ENCODE data around the gene ZIC1.

ZIC1 gene

DNA sequence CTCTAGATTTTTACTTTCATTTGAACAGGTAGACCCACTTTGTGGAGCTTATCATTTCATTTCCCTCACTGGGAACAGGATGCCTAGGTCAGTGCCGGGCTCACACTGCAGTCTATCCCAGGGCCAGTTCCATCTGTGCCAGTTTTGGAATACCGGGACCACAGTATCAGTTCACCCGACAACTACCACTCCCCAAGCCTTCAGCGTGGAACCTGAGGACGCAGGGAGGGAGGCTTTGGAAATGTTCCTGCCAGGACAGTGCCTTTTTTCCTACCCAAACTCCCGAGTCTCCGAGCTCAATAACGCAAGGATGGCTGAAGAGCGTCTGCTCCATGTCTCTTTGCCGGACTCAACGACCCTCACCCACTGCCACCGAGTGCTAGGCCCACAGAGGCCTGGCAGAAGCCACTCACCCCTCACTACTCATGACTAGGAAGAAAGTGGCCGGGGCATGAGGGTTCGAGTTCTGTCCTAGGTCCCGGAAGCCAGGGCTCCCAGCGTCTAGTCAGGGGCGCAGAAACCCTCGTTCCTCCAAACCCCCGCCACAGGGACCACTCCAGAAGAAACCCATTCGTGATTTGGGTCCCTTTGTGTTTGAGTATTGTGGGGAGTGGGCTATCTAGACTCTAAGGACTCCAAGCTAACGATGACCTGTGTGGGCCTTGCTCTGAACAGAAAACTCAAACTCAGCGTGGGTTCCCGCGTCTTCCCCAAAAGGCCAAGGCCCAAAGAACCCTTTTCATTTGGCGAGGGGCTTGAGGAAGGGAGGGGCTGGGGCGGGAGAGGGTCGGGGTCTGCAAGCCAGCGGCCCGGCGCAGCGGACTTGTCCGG lies 11.4 kb downstream of the ZIC1 start:
- H3K27ac Mint-ChIP-seq = peak overlapping the region; percentile 92 to 96 (median 93)
- TF ChIP-seq, protein P1, sequence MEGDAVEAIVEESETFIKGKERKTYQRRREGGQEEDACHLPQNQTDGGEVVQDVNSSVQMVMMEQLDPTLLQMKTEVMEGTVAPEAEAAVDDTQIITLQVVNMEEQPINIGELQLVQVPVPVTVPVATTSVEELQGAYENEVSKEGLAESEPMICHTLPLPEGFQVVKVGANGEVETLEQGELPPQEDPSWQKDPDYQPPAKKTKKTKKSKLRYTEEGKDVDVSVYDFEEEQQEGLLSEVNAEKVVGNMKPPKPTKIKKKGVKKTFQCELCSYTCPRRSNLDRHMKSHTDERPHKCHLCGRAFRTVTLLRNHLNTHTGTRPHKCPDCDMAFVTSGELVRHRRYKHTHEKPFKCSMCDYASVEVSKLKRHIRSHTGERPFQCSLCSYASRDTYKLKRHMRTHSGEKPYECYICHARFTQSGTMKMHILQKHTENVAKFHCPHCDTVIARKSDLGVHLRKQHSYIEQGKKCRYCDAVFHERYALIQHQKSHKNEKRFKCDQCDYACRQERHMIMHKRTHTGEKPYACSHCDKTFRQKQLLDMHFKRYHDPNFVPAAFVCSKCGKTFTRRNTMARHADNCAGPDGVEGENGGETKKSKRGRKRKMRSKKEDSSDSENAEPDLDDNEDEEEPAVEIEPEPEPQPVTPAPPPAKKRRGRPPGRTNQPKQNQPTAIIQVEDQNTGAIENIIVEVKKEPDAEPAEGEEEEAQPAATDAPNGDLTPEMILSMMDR (IDR thresholded peaks at IDR 0.05; ENCODE audit: unreplicated experiment in 3 of 3) = no peak
- peaks cover 100% of the 10 kb centered on the region for H3K27me3 Mint-ChIP-seq (ENCODE audit: low read depth)
- H3K4me3 Mint-ChIP-seq = peak overlapping the region; percentile 70 to 81 (median 77)
- H3K4me1 Mint-ChIP-seq = peaks cover 50% of the 10 kb centered on the region
- no peaks in the 10 kb centered on the region for H3K36me3 Mint-ChIP-seq (ENCODE audit: low read depth)
- H3K9me3 Mint-ChIP-seq = no peaks in the 10 kb centered on the region

DNA sequence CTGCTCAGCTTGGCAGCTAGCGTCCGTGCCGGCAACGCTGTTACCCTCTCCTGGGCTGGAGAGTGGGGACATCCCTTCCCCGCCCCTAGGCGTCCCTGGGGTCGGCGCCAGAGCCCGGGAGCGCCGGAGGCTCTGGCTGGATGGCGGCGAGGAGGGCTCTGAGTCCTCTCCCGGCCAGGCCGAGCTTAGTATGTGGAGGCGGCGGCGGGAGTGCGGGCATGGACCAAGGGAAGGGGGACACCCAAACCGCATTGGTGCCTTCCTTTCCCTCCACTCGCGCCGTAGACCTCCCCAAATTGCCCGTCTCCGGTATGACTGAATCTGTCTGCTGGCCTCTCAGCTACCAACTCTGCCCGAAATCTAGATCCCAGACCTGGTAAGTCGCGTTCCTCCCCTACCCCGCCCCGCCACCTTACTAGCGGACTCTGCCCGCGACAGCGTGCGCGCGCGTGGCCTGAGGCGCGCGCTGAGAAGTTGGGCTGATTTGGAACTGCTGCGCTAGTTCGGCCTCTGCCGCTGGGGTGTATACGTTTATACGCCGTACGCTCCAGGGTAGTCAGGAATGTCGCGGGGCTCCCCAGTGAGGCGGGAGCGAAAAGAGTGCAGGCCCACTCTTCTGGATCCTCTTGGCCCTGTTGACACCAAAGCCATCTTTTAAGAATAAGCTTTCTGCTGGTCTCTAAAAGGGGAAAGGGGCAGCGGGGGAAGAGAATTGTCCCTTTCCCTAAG lies 12.2 kb downstream of the ZIC1 start:
- Mint-ChIP-seq H3K9me3 (no peaks in the 10 kb centered on the region), H3K27me3 (ENCODE audit: low read depth) (peaks cover 97% of the 10 kb centered on the region), H3K4me3 (peak overlapping the region; percentile 79 to 90 (median 84)), H3K4me1 (peaks cover 46% of the 10 kb centered on the region), H3K27ac (peak overlapping the region; percentile 85 to 99 (median 92)), H3K36me3 (ENCODE audit: low read depth) (no peaks in the 10 kb centered on the region)
- TF ChIP-seq, protein P1 (IDR thresholded peaks at IDR 0.05; ENCODE audit: unreplicated experiment in 3 of 3) = no peak

DNA sequence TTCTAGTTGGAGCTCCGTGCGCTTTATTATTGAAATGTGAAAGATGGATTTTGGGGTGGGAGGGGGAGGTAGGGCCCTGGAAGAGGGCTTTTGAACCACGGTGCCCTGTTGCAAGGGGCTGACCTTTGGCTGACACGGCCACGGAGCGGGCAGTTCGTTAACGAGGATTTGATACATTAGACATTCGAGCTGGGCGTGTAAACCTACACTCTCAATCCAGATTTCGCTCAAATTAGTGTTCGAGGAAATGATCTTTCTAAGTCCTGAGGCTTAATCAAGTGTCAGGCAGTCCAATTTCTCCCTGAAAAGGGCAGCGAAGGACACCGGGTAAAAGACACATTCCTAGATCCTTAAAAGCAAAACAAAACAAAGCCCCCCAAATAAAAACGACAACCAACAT lies 13.0 kb downstream of the ZIC1 start:
- Mint-ChIP-seq H3K4me3 (peak overlapping the region; percentile 79 to 90 (median 84)), H3K27ac (peak overlapping the region; percentile 85 to 99 (median 92)), H3K36me3 (ENCODE audit: low read depth) (no peaks in the 10 kb centered on the region), H3K27me3 (ENCODE audit: low read depth) (peaks cover 92% of the 10 kb centered on the region), H3K9me3 (no peaks in the 10 kb centered on the region), H3K4me1 (peaks cover 46% of the 10 kb centered on the region)
- TF ChIP-seq, protein P1 (IDR thresholded peaks at IDR 0.05; ENCODE audit: unreplicated experiment in 3 of 3) = no peak

DNA sequence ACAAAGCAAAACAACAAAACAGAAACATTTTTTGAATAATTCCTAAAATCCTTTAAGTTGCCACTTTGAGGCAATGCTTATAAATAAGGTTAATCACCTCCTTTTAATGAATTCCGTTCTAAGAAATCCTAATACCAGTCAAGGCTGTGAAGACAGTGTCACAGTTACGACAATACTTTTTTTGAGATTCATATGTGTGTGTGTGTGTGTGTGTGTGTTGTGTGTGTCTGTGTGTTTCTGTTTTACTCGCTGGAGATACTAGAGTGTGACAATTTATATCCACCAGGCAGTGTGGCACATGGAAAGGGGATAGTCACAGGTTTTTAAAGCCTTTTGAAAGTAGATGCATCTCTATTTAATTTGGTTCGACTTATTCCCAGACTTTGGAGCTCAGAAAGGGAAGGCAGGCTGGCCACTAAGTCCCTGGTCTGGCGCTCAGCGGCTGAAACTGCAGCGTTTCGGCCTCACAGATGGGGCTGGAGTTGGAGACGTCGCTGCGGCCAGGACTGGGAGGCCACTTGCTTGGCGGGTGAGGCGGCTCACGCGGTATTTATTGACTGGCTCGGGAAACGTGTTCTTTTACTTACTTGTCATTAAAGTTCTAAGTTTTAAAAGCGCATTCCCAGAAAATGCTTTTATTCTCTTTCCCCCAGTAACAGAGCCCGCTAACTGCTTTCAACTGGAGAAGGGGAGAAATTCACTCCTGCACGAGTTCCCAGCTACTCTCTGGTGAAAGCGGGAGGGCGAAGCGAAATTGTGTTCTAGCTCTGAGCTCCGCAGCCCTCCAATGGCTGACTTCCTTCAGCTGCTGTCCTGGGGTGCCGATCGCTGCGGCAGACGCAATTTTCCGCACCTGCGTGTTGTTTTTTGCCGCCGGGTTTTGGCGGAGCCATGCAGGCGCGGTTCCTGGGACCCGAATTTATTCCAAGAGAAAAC lies 13.7 kb downstream of the ZIC1 start:
- TF ChIP-seq, protein P1 (IDR thresholded peaks at IDR 0.05; ENCODE audit: unreplicated experiment in 3 of 3) = no peak
- Mint-ChIP-seq H3K4me3 (peak overlapping the region; percentile 79 to 90 (median 84)), H3K9me3 (no peaks in the 10 kb centered on the region), H3K27me3 (ENCODE audit: low read depth) (peaks cover 92% of the 10 kb centered on the region), H3K36me3 (ENCODE audit: low read depth) (no peaks in the 10 kb centered on the region), H3K4me1 (peaks cover 42% of the 10 kb centered on the region), H3K27ac (peak overlapping the region; percentile 85 to 99 (median 92))

DNA sequence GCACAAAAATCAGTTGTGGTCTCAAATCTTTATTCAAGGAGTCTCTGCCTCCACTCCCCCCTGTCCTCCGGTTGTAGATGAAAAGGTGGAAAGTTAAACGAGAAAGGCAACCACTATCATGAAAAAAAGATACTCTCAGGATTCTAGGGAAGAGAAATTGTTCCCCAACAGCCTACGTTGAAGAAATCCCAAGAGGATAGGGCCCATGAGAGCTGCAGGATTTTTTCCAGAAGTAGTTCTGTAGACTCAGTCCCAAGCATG lies 14.3 kb downstream of the ZIC1 start:
- Mint-ChIP-seq H3K4me3 (peak overlapping the region; percentile 79 to 90 (median 84)), H3K27ac (peak overlapping the region; percentile 85 to 99 (median 92)), H3K4me1 (peaks cover 37% of the 10 kb centered on the region), H3K27me3 (ENCODE audit: low read depth) (peaks cover 91% of the 10 kb centered on the region), H3K36me3 (ENCODE audit: low read depth) (no peaks in the 10 kb centered on the region), H3K9me3 (no peaks in the 10 kb centered on the region)
- TF ChIP-seq, protein P1 (IDR thresholded peaks at IDR 0.05; ENCODE audit: unreplicated experiment in 3 of 3) = no peak
